HCT116 (cell line): ENCODE data around the gene ETNK2. TPM values are rescaled to one million over a fixed set of nuclear protein-coding genes. Genes with fewer than 3 reads are reported as not detected.

ENCODE experiments used
- ATAC-seq: fragments of 200-7000 bp; cut with Tn5 transposase; 2 replicates; pipeline ENCODE4 v1.9.1; 2020; ENCODE audit warnings: mild to moderate bottlenecking, moderate library complexity
- BruUV-seq: library from RNA; stranded (reverse); fragments of 400-500 nt; replicated peaks from 2 replicates; lab custom pipeline; 2021; lab: Mats Ljungman, UMichigan
- CTCF ChIA-PET: fragments of 300-600 bp; sonication (Branson Sonifier 250); formaldehyde crosslinking; loops from one replicate; lab custom pipeline; 2021; ENCODE audit warnings: antibody characterized with exemption; lab: Charles Lee
- POLR2A ChIA-PET: fragments of 300-600, 350-600 bp; sonication (Branson Sonifier 250); formaldehyde crosslinking; loops from one replicate; lab custom pipeline; 2021; ENCODE audit warnings: antibody characterized with exemption; lab: Charles Lee
- RAD21 ChIA-PET, 2 experiments: fragments of 300-600 bp; sonication (Branson Sonifier 250); formaldehyde crosslinking; loops; one replicate each; lab custom pipeline; 2023; ENCODE audit warnings: low total read pairs in 2 of 2; ENCODE audit not compliant: uncharacterized antibody in 2 of 2, unreplicated experiment in 2 of 2, low non-redundant PET in 1 of 2; lab: Charles Lee
- DNase-seq: peaks from one replicate; pipeline ENCODE4 v3.0.0-alpha.2; 2010; ENCODE audit warnings: low read depth, low spot score
- H2AFZ ChIP-seq: fragments of 200-600 bp; shearing (Covaris generic), sonication (generic); 2 replicates; pipeline ENCODE4 v1.6.1; 2017; ENCODE audit warnings: low read depth, mixed run types, mixed read lengths, antibody characterized with exemption, low read length; ENCODE audit not compliant: poor library complexity, severe bottlenecking
- H3K27ac ChIP-seq: 2 replicates; pipeline ENCODE4 v1.5.1; 2012; ENCODE audit warnings: low read depth, low read length
- H3K27me3 ChIP-seq: fragments of 200-600 bp; sonication (generic); 2 replicates; pipeline ENCODE4 v1.6.1; 2016; ENCODE audit warnings: mixed run types, low read length, mixed read lengths; ENCODE audit not compliant: insufficient read depth
- H3K36me3 ChIP-seq, 2 experiments: fragments of 200-500 bp in 1 of 2; fragments of 200-600 bp in 1 of 2; sonication (Bioruptor generic) in 1 of 2; sonication (generic) in 1 of 2; 2 replicates each; pipeline versions ENCODE4 v1.5.1 to v1.6.1; 2014 to 2016; ENCODE audit warnings: low read length in 2 of 2, inconsistent platforms in 1 of 2, mixed read lengths in 1 of 2, mixed run types in 1 of 2; ENCODE audit not compliant: insufficient read depth in 2 of 2, control insufficient read depth in 1 of 2
- H3K4me1 ChIP-seq, 2 experiments: fragments of 200-600 bp in 1 of 2; sonication (generic) in 1 of 2; 2 replicates each; pipeline versions ENCODE4 v1.5.1 to v1.6.1; 2012 to 2017; ENCODE audit warnings: low read length in 2 of 2, inconsistent platforms in 1 of 2, mild to moderate bottlenecking in 1 of 2, mixed read lengths in 1 of 2, mixed run types in 1 of 2, moderate library complexity in 1 of 2; ENCODE audit not compliant: insufficient read depth in 2 of 2, control insufficient read depth in 1 of 2
- H3K4me2 ChIP-seq: fragments of 200-600 bp; sonication (generic); 2 replicates; pipeline ENCODE4 v1.6.1; 2017; ENCODE audit warnings: mixed run types, low read length, mixed read lengths
- H3K4me3 ChIP-seq, 2 experiments: fragments of 200-600 bp in 1 of 2; sonication (generic) in 1 of 2; replicated peaks in 1 of 2; 2 replicates each; pipeline ENCODE4 v1.5.1; 2011 to 2016; ENCODE audit warnings: low read length in 2 of 2, control low read depth in 1 of 2, low read depth in 1 of 2, mild to moderate bottlenecking in 1 of 2, mixed read lengths in 1 of 2, mixed run types in 1 of 2
- H3K79me2 ChIP-seq: fragments of 200-600 bp; sonication (generic); 2 replicates; pipeline ENCODE4 v1.6.1; 2017; ENCODE audit warnings: mild to moderate bottlenecking, mixed run types, low read length, moderate library complexity, mixed read lengths; ENCODE audit not compliant: insufficient read depth
- H3K9ac ChIP-seq: fragments of 200-600 bp; sonication (generic); 2 replicates; pipeline ENCODE4 v1.6.1; 2016; ENCODE audit warnings: low read length, mixed read lengths
- H3K9me2 ChIP-seq: fragments of 200-600 bp; sonication (generic), shearing (Covaris generic); 2 replicates; pipeline ENCODE4 v1.6.1; 2017; ENCODE audit warnings: mixed run types, mild to moderate bottlenecking, moderate library complexity; ENCODE audit not compliant: insufficient read depth
- H3K9me3 ChIP-seq, 2 experiments: fragments of 200-500 bp in 1 of 2; fragments of 200-600 bp in 1 of 2; sonication (Bioruptor generic) in 1 of 2; sonication (generic) in 1 of 2; 2 replicates each; pipeline ENCODE4 v1.6.1; 2014 to 2017; ENCODE audit warnings: low read length in 2 of 2, mixed read lengths in 2 of 2, inconsistent platforms in 1 of 2, low read depth in 1 of 2, mild to moderate bottlenecking in 1 of 2, mixed run types in 1 of 2, moderate library complexity in 1 of 2; ENCODE audit not compliant: control insufficient read depth in 1 of 2, insufficient read depth in 1 of 2
- H4K20me1 ChIP-seq: fragments of 200-600 bp; sonication (generic), shearing (Covaris generic); 2 replicates; pipeline ENCODE4 v1.6.1; 2017; ENCODE audit warnings: mixed run types, mild to moderate bottlenecking, moderate library complexity; ENCODE audit not compliant: insufficient read depth
- ATF3 ChIP-seq: IDR thresholded peaks from 2 replicates; pipeline ENCODE4 v1.6.1; 2012
- CTCF ChIP-seq, 3 experiments: fragments of 200-600 bp in 1 of 3; sonication (generic) in 1 of 3; IDR thresholded peaks in 2 of 3; conservative IDR thresholded peaks in 1 of 3; 2 replicates each; pipeline ENCODE4 v1.5.1; 2012 to 2017; ENCODE audit warnings: low read depth in 2 of 3, low read length in 2 of 3, antibody characterized with exemption in 1 of 3, borderline replicate concordance in 1 of 3, control low read depth in 1 of 3, mild to moderate bottlenecking in 1 of 3, mixed read lengths in 1 of 3, mixed run types in 1 of 3, moderate library complexity in 1 of 3; ENCODE audit not compliant: insufficient read depth in 1 of 3
- ELF1 ChIP-seq: IDR thresholded peaks from 2 replicates; pipeline ENCODE4 v1.6.1; 2012; ENCODE audit warnings: low read depth, borderline replicate concordance
- EZH2 ChIP-seq: fragments of 200-600 bp; sonication (generic); IDR thresholded peaks from 2 replicates; pipeline ENCODE4 v1.6.1; 2017; ENCODE audit warnings: antibody characterized with exemption, mixed run types
- EZH2phosphoT487 ChIP-seq: fragments of 200-600 bp; IDR thresholded peaks from 2 replicates; pipeline ENCODE4 v1.6.1; 2018; ENCODE audit warnings: antibody characterized with exemption, borderline replicate concordance
- FOSL1 ChIP-seq: IDR thresholded peaks from 2 replicates; pipeline ENCODE4 v1.6.1; 2012; ENCODE audit warnings: low read depth
- MAX ChIP-seq: IDR thresholded peaks from 2 replicates; pipeline ENCODE4 v1.6.1; 2012
- POLR2AphosphoS5 ChIP-seq: IDR thresholded peaks from 2 replicates; pipeline ENCODE4 v1.6.1; 2011; ENCODE audit warnings: mild to moderate bottlenecking, low read depth, low read length, moderate library complexity
- RAD21 ChIP-seq: IDR thresholded peaks from 2 replicates; pipeline ENCODE4 v1.6.1; 2012; ENCODE audit warnings: low read depth, mild to moderate bottlenecking
- REST ChIP-seq: IDR thresholded peaks from 2 replicates; pipeline ENCODE4 v1.6.1; 2012; ENCODE audit warnings: low read depth
- SP1 ChIP-seq: IDR thresholded peaks from 2 replicates; pipeline ENCODE4 v1.6.1; 2012; ENCODE audit warnings: low read depth
- YY1 ChIP-seq: IDR thresholded peaks from 2 replicates; pipeline ENCODE4 v1.6.1; 2011; ENCODE audit warnings: low read length, low read depth, moderate library complexity, mild to moderate bottlenecking; ENCODE audit not compliant: insufficient replicate concordance; ENCODE audit errors: extremely low read depth
- ZFX ChIP-seq: fragments of 450-650 bp; IDR thresholded peaks from 2 replicates; pipeline ENCODE4 v1.6.1; 2017
- intact Hi-C: fragments of 100-400 bp; cut with micrococcal nuclease; formaldehyde crosslinking; loops from 2 replicates; pipeline ENCODE4 v1.10.0; 2022
- total RNA-seq: library from RNA; stranded (reverse); gene quantifications from one replicate; pipeline ENCODE4 v1.2.1, GENCODE V29; 2021; ENCODE audit not compliant: unreplicated experiment

ETNK2 gene
- total RNA-seq, 1 experiment from 2014 or later, result 16.1 TPM

DNA sequence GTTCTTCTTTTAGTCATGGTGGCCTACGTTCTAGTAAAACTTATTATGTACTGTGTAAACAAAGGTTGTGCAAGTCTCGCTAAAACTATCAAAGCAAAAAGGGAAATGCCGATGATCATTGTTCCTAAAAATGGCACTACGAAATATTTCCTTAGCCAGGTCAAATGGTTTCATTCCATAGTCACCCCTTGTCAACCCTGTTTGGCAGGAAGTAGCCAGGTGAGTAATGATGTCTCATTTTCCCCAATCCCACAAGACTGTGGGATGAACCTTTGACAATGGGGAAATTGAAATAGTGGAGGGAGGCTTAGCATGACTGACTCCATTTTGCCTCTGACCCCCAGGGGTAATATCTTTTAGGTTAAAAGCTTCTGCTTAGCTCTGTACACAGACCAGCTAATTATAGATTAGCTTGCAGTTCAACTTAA is 19.9 kb upstream of the ETNK2 start (continued):
- no peak; the same call in 1 of the 2 replicates for TF ChIP-seq ELF1
- peak; percentile 39 for TF ChIP-seq RAD21
- no peak for TF ChIP-seq REST
- peak; percentile 88 for TF ChIP-seq YY1
- TF ChIP-seq FOSL1, result peak; percentile 98
- no peak for TF ChIP-seq EZH2phosphoT487
- no peak for TF ChIP-seq EZH2

DNA sequence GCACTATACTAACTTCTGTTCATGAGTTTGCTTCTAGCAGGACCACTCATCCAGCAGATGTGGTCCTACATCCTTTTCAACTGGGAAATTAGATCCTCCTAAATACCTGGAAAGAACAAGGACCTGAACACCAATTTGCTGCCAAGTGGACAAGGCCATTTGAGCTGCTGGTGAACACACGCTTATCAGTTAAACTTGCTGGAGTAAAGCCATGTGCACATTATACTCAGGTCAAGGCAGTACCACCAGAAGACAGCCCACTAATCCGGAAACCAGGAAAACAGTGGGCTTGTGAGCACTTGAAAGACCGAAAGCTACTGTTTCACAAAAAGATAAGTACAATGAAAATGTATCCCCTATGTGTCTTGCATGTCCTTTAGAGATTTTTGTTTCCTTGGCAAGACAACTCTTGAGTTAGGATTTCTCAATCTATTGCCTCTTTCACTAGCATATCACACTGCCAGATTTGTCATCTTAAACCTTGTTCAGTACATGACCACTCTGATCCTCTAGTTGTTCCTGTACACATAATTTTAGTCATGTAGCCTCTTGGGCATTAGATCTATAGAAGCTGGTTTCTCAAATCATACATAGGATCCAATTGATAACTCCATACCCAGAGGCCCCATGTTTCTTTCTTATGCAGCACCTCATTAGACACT is 18.8 kb upstream of the ETNK2 start:
- no peaks in the 10 kb centered on the region for H3K9me2 ChIP-seq
- BruUV-seq, result no TSS peak
- no peak overlapping the region for H3K4me2 ChIP-seq
- intact Hi-C loops, result no loop called here
- H3K27me3 ChIP-seq, result no peaks in the 10 kb centered on the region
- no peaks in the 10 kb centered on the region for H3K79me2 ChIP-seq
- peaks cover 4 to 13% of the 10 kb centered on the region in 2 experiments; a peak in 1 of 4 replicates for H3K9me3 ChIP-seq
- no peaks in the 10 kb centered on the region for H3K36me3 ChIP-seq
- H3K4me1 ChIP-seq, result peaks cover 10 to 48% of the 10 kb centered on the region in 2 experiments; a peak in 3 of 4 replicates
- no peak for ATAC-seq
- RAD21 ChIA-PET, result no interaction called here
- POLR2A ChIA-PET, result no interaction called here
- TF ChIP-seq RAD21, result no peak
- no peak for TF ChIP-seq MAX
- TF ChIP-seq SP1, result no peak
- no peak for TF ChIP-seq POLR2AphosphoS5
- no peak for TF ChIP-seq ZFX
- no peak for TF ChIP-seq ATF3
- no peak for TF ChIP-seq CTCF (IDR thresholded peaks at IDR 0.05 in 2 of 3, conservative IDR thresholded peaks at IDR 0.05 in 1 of 3; ENCODE audit: borderline replicate concordance in 1 of 3, insufficient read depth in 1 of 3, low read depth in 2 of 3, low read length in 2 of 3)
- H3K27ac ChIP-seq, result no peak overlapping the region
- no peak for DNase-seq
- no peaks in the 10 kb centered on the region for H4K20me1 ChIP-seq
- H3K9ac ChIP-seq, result no peak overlapping the region
- CTCF ChIA-PET, result no interaction called here
- no peak overlapping the region for H3K4me3 ChIP-seq
- H2AFZ ChIP-seq, result no peak overlapping the region
